ENCODE measurements around the gene CBARP.

CBARP gene

GRCh38 chr19:1270213-1270853 lies 32.5 kb upstream of the CBARP start:
- no peak for TF ChIP-seq MYC (IDR thresholded peaks at IDR 0.05; ENCODE audit: low read depth, low read length)
- TF ChIP-seq POLR2A (IDR thresholded peaks at IDR 0.05; ENCODE audit: extremely low read depth, insufficient read length): no peak
- TF ChIP-seq, protein P1, sequence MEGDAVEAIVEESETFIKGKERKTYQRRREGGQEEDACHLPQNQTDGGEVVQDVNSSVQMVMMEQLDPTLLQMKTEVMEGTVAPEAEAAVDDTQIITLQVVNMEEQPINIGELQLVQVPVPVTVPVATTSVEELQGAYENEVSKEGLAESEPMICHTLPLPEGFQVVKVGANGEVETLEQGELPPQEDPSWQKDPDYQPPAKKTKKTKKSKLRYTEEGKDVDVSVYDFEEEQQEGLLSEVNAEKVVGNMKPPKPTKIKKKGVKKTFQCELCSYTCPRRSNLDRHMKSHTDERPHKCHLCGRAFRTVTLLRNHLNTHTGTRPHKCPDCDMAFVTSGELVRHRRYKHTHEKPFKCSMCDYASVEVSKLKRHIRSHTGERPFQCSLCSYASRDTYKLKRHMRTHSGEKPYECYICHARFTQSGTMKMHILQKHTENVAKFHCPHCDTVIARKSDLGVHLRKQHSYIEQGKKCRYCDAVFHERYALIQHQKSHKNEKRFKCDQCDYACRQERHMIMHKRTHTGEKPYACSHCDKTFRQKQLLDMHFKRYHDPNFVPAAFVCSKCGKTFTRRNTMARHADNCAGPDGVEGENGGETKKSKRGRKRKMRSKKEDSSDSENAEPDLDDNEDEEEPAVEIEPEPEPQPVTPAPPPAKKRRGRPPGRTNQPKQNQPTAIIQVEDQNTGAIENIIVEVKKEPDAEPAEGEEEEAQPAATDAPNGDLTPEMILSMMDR (IDR thresholded peaks at IDR 0.05; ENCODE audit: low read depth, low read length): no peak
- TF ChIP-seq, protein P2, sequence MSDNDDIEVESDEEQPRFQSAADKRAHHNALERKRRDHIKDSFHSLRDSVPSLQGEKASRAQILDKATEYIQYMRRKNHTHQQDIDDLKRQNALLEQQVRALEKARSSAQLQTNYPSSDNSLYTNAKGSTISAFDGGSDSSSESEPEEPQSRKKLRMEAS (IDR thresholded peaks at IDR 0.05; ENCODE audit: low read depth, low read length): no peak
- DNase-seq (ENCODE audit: low read depth): no peak
- peak overlapping the region; percentile 95 for H3K4me3 ChIP-seq (ENCODE audit: low read depth, low read length)

DNA sequence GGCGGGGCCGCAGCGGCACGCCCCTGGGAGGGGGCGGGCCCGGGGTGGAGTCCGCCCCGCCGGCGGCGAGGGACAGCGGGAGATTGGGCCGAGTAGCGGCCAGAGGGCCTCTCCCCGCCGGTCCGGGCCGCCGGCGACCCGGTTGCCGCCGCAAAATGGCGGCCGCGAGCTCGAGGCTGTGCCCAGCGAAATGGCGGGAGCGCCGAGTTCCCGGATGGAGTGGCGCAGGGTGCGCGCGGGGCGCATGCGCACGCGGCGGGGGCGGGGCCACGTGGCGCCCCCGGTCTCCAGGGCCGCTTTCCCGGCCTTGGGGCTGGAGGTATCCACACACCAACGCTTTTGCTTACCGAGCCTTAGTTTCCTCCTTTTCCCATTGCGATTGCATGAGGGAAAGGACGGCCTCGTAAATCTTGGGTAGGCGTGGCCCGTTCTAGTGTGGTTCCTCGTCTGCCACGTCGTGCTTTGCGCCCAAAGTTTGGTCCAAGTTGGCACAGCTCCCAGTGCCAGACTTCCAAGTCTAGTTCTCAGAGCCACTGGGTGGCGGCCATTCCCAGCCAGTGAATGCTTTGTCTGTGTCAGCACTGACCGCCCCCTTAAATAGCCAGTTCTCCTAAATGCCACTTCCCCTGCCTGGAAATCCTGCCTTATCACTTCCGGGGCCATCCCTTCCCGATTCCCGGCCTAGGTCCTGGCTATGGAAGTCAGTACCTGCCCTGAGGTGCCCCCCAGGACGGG lies 31.8 kb upstream of the CBARP start:
- H3K4me3 ChIP-seq (ENCODE audit: low read depth, low read length): peak overlapping the region; percentile 95
- peak; percentile 77 for DNase-seq (ENCODE audit: low read depth)
- TF ChIP-seq, protein P2 (IDR thresholded peaks at IDR 0.05; ENCODE audit: low read depth, low read length): peak; percentile 95
- TF ChIP-seq, protein P1 (IDR thresholded peaks at IDR 0.05; ENCODE audit: low read depth, low read length): no peak
- TF ChIP-seq MYC (IDR thresholded peaks at IDR 0.05; ENCODE audit: low read depth, low read length): peak; percentile 88
- TF ChIP-seq POLR2A (IDR thresholded peaks at IDR 0.05; ENCODE audit: extremely low read depth, insufficient read length): no peak

GRCh38 chr19:1269065-1269477 lies 31.3 kb upstream of the CBARP start, which contains the start of gene CIRBP:
CIRBP (plus strand) TSS chr19:1269332; CDS start chr19:1270934, 1,602 bp downstream.
- DNase-seq (ENCODE audit: low read depth): peak; percentile 96
- H3K4me3 ChIP-seq (ENCODE audit: low read depth, low read length): peak within 1 kb of the TSS; percentile 95
- peak; percentile 97 for TF ChIP-seq POLR2A (IDR thresholded peaks at IDR 0.05; ENCODE audit: extremely low read depth, insufficient read length)
- TF ChIP-seq, protein P1 (IDR thresholded peaks at IDR 0.05; ENCODE audit: low read depth, low read length): no peak

GRCh38 chr19:1268226-1269064 lies 30.6 kb upstream of the CBARP start:
- H3K4me3 ChIP-seq (ENCODE audit: low read depth, low read length): no peak overlapping the region
- DNase-seq (ENCODE audit: low read depth): no peak
- TF ChIP-seq, protein P2 (IDR thresholded peaks at IDR 0.05; ENCODE audit: low read depth, low read length): no peak
- TF ChIP-seq MYC (IDR thresholded peaks at IDR 0.05; ENCODE audit: low read depth, low read length) (no peak), POLR2A (IDR thresholded peaks at IDR 0.05; ENCODE audit: extremely low read depth, insufficient read length) (no peak)
- TF ChIP-seq, protein P1 (IDR thresholded peaks at IDR 0.05; ENCODE audit: low read depth, low read length): no peak

DNA sequence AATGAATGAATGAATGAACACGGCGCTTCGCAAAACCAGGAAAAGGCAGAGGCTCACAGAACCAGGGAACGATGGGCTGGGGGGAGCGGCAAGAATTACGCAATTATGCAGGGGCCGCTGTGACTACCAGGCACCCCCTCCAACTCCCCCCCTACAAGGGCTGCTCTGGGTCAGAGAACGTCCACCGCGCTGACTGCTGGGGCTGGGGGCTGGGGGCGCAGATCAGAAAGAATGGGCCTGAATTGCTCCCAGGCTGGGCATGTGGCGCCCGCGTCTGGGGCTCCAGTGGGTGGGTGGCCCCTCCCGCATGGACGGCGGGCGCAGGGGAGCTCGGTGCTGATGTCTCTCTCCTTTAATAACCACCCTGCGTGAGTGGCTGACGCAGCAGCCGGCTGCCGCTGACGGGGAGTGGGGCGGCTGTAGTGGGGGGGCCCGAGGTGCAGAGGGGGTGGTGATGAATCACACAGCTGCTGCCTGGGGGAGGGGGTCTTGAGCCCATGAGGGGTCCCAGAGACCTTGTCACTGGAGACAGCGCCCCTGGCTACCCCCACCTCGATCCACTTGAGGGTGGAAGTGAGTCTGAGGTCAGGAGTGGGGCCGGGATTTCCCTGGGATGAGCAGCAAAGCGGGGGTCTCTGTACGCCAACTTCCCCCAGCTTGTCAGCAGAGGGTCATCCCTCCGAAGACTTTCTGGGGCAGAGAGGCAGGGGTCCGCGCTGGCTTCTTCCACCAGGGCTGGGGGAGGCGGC lies 29.8 kb upstream of the CBARP start:
- no peak for DNase-seq (ENCODE audit: low read depth)
- TF ChIP-seq MYC (IDR thresholded peaks at IDR 0.05; ENCODE audit: low read depth, low read length) (no peak), POLR2A (IDR thresholded peaks at IDR 0.05; ENCODE audit: extremely low read depth, insufficient read length) (no peak)
- TF ChIP-seq, protein P2 (IDR thresholded peaks at IDR 0.05; ENCODE audit: low read depth, low read length): no peak
- TF ChIP-seq, protein P1 (IDR thresholded peaks at IDR 0.05; ENCODE audit: low read depth, low read length): no peak
- H3K4me3 ChIP-seq (ENCODE audit: low read depth, low read length): no peak overlapping the region
